ENCODE results near the gene FARS2. TPM values are rescaled to one million over a fixed set of nuclear protein-coding genes. Genes with fewer than 3 reads are reported as not detected.

The FARS2 gene
- total and polyA plus RNA-seq, 9 of the 15 experiments (the other 6 are each of a cell fraction or from before 2014, with no cell fraction given), result 16.5 to 62.2 (median 27.0) TPM

DNA sequence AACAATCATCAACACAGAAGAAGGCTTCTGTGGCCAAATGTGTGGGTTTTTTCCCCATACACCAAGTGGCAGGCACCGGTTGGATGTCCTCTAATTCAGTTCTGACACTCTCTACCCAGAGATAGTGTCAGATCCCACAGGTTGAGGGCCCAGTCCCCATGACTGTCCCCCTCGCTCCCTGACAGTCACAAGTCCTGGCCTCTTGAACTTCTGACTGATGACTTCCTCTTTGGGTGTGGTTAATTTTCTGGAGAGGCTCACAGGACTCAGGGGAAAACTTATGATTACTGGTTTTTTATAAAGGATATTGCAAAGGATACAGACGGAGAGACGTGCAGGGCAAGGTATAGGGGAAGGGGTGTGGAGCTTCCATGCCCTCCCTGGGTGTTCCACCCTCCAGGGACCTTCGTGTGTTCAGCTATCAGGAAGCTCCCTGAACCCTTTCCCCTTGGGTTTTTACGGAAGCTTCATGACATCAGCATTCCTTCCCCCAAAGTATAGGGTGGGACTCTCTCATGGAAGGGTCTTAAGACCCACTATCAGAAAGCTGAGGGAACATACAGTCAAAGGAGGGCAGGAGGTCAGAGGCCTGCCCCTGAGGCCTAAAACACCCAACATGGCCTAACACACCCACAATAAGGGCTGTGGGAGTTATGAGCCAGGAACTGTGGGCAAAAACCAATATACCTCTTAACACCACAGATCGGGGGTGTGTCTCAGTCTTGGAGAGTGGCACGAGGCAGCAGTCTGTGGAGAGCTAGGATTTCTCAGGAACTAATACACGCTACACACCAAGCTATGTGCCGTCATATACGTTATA lies 33.3 kb downstream of the FARS2 start (continued):
- TF ChIP-seq, protein P1, sequence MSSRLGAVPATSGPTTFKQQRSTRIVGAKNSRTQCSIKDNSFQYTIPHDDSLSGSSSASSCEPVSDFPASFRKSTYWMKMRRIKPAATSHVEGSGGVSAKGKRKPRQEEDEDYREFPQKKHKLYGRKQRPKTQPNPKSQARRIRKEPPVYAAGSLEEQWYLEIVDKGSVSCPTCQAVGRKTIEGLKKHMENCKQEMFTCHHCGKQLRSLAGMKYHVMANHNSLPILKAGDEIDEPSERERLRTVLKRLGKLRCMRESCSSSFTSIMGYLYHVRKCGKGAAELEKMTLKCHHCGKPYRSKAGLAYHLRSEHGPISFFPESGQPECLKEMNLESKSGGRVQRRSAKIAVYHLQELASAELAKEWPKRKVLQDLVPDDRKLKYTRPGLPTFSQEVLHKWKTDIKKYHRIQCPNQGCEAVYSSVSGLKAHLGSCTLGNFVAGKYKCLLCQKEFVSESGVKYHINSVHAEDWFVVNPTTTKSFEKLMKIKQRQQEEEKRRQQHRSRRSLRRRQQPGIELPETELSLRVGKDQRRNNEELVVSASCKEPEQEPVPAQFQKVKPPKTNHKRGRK (tag; IDR thresholded peaks at IDR 0.05), result no peak
- no peak for TF ChIP-seq KHSRP (IDR thresholded peaks at IDR 0.05)
- TF ChIP-seq, protein P2, sequence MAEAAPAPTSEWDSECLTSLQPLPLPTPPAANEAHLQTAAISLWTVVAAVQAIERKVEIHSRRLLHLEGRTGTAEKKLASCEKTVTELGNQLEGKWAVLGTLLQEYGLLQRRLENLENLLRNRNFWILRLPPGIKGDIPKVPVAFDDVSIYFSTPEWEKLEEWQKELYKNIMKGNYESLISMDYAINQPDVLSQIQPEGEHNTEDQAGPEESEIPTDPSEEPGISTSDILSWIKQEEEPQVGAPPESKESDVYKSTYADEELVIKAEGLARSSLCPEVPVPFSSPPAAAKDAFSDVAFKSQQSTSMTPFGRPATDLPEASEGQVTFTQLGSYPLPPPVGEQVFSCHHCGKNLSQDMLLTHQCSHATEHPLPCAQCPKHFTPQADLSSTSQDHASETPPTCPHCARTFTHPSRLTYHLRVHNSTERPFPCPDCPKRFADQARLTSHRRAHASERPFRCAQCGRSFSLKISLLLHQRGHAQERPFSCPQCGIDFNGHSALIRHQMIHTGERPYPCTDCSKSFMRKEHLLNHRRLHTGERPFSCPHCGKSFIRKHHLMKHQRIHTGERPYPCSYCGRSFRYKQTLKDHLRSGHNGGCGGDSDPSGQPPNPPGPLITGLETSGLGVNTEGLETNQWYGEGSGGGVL (CRISPR knock-in tag; IDR thresholded peaks at IDR 0.05), result no peak
- TF ChIP-seq DPF2 (IDR thresholded peaks at IDR 0.05), result peak; percentile 65
- no peak for TF ChIP-seq NR3C1 (CRISPR knock-in tag; IDR thresholded peaks at IDR 0.05)
- TF ChIP-seq PHTF2 (CRISPR knock-in tag; IDR thresholded peaks at IDR 0.05), result no peak
- TF ChIP-seq LEF1 (IDR thresholded peaks at IDR 0.05), result no peak
- TF ChIP-seq CBX3 (IDR thresholded peaks at IDR 0.05; ENCODE audit: borderline replicate concordance in 1 of 2, low read length in 2 of 2), result no peak
- TF ChIP-seq TAF15 (IDR thresholded peaks at IDR 0.05; ENCODE audit: low read depth, low read length), result no peak
- 0 out of 2 replicates have a peak, but pooled peaks have one; percentile 6 for TF ChIP-seq GATAD2A (IDR thresholded peaks at IDR 0.05)
- TF ChIP-seq ZNF644 (tag; IDR thresholded peaks at IDR 0.05; ENCODE audit: low read depth), result peak; percentile 74
- TF ChIP-seq, protein P3, sequence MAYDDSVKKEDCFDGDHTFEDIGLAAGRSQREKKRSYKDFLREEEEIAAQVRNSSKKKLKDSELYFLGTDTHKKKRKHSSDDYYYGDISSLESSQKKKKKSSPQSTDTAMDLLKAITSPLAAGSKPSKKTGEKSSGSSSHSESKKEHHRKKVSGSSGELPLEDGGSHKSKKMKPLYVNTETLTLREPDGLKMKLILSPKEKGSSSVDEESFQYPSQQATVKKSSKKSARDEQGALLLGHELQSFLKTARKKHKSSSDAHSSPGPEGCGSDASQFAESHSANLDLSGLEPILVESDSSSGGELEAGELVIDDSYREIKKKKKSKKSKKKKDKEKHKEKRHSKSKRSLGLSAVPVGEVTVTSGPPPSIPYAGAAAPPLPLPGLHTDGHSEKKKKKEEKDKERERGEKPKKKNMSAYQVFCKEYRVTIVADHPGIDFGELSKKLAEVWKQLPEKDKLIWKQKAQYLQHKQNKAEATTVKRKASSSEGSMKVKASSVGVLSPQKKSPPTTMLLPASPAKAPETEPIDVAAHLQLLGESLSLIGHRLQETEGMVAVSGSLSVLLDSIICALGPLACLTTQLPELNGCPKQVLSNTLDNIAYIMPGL (CRISPR knock-in tag; IDR thresholded peaks at IDR 0.05), result 0 out of 2 replicates have a peak, but pooled peaks have one; percentile 22
- TF ChIP-seq, protein P4, sequence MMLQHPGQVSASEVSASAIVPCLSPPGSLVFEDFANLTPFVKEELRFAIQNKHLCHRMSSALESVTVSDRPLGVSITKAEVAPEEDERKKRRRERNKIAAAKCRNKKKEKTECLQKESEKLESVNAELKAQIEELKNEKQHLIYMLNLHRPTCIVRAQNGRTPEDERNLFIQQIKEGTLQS (IDR thresholded peaks at IDR 0.05), result 0 out of 2 replicates have a peak, but pooled peaks have one; percentile 12
- TF ChIP-seq, protein P4 (CRISPR knock-in tag; conservative IDR thresholded peaks at IDR 0.05), result no peak
- no peak for TF ChIP-seq POU5F1 (IDR thresholded peaks at IDR 0.05; ENCODE audit: borderline replicate concordance, low read depth, low read length, partially characterized antibody)
- TF ChIP-seq, protein P5, sequence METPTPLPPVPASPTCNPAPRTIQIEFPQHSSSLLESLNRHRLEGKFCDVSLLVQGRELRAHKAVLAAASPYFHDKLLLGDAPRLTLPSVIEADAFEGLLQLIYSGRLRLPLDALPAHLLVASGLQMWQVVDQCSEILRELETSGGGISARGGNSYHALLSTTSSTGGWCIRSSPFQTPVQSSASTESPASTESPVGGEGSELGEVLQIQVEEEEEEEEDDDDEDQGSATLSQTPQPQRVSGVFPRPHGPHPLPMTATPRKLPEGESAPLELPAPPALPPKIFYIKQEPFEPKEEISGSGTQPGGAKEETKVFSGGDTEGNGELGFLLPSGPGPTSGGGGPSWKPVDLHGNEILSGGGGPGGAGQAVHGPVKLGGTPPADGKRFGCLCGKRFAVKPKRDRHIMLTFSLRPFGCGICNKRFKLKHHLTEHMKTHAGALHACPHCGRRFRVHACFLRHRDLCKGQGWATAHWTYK (CRISPR knock-in tag; IDR thresholded peaks at IDR 0.05), result 0 out of 2 replicates have a peak, but pooled peaks have one; percentile 46
- no peak for TF ChIP-seq ZNF77 (CRISPR knock-in tag; IDR thresholded peaks at IDR 0.05)
- TF ChIP-seq, protein P6, sequence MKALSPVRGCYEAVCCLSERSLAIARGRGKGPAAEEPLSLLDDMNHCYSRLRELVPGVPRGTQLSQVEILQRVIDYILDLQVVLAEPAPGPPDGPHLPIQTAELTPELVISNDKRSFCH (CRISPR knock-in tag; IDR thresholded peaks at IDR 0.05), result no peak
- TF ChIP-seq, protein P6 (tag; IDR thresholded peaks at IDR 0.05), result no peak; the same call in 1 of the 2 replicates
